ENCODE measurements around the gene L2HGDH. TPM values are rescaled to one million over a fixed set of nuclear protein-coding genes. Genes with fewer than 3 reads are reported as not detected.

The L2HGDH gene
- polyA plus RNA-seq, 3 donors: 0.11 to 0.86 (median 0.48) TPM

GRCh38 chr14:50254248-50254647 lies 57.8 kb downstream of the L2HGDH start:
- WGBS (ENCODE audit: insufficient coverage): no CpG with 5 or more reads among the region's 3 CpGs
- H2AFZ ChIP-seq (ENCODE audit: insufficient read depth, low read depth, low read length, poor library complexity, severe bottlenecking): no peak overlapping the region
- no peaks in the 10 kb centered on the region for H4K20me1 ChIP-seq (ENCODE audit: insufficient read depth, low read length)
- Mint-ChIP-seq H3K27me3 (ENCODE audit: low read depth in 3 of 3) (peaks cover 0 to 1% (median 0%) of the 10 kb centered on the region in 3 donors), H3K9me3 (peaks cover 0 to 3% (median 0%) of the 10 kb centered on the region in 7 donors), H3K4me3 (no peak overlapping the region), H3K4me1 (no peaks in the 10 kb centered on the region), H3K27ac (no peak overlapping the region), H3K36me3 (peaks cover 7 to 13% of the 10 kb centered on the region in 2 donors)
- intact Hi-C loops (cut with micrococcal nuclease): no loop called here
- H3K27me3 ChIP-seq (ENCODE audit: control insufficient read depth in 2 of 2, insufficient read depth in 2 of 2, low read length in 2 of 2): no peaks in the 10 kb centered on the region
- TF ChIP-seq CTCF (IDR thresholded peaks at IDR 0.05): no peak
- no peaks in the 10 kb centered on the region for H3K36me3 ChIP-seq (replicated peaks in 1 of 2; ENCODE audit: control insufficient read depth in 1 of 2, insufficient read depth in 2 of 2, low read length in 2 of 2)
- no peak overlapping the region for H3K27ac ChIP-seq (ENCODE audit: low read depth in 1 of 2, low read length in 2 of 2)
- H3K79me2 ChIP-seq (ENCODE audit: insufficient read depth, low read length): no peaks in the 10 kb centered on the region
- H3K4me3 ChIP-seq (replicated peaks in 1 of 3; ENCODE audit: low read depth in 2 of 3, low read length in 3 of 3): no peak overlapping the region
- no peak overlapping the region for H3K9ac ChIP-seq (ENCODE audit: insufficient read depth, low read length, poor library complexity, severe bottlenecking)
- no peaks in the 10 kb centered on the region for H3K4me1 ChIP-seq (ENCODE audit: control insufficient read depth in 1 of 2, insufficient read depth in 2 of 2, low read length in 2 of 2)
- DNase-seq: no peak
- H3K4me2 ChIP-seq (replicated peaks; ENCODE audit: extremely low read depth, low read length, poor library complexity, severe bottlenecking): no peak overlapping the region
- H3K9me3 ChIP-seq (replicated peaks in 1 of 2; ENCODE audit: control insufficient read depth in 1 of 2, insufficient read depth in 1 of 2, low read length in 2 of 2): no peaks in the 10 kb centered on the region

- TF ChIP-seq CTCF (IDR thresholded peaks at IDR 0.05): no peak
- H3K4me1 ChIP-seq (ENCODE audit: control insufficient read depth in 1 of 2, insufficient read depth in 2 of 2, low read length in 2 of 2): no peaks in the 10 kb centered on the region
- H3K4me3 Mint-ChIP-seq: no peak overlapping the region
- H3K4me3 ChIP-seq (replicated peaks in 1 of 3; ENCODE audit: low read depth in 2 of 3, low read length in 3 of 3): no peak overlapping the region
- H3K27ac Mint-ChIP-seq: no peak overlapping the region
- no peaks in the 10 kb centered on the region for H3K79me2 ChIP-seq (ENCODE audit: insufficient read depth, low read length)
- intact Hi-C loops (cut with micrococcal nuclease): no loop called here
- no peaks in the 10 kb centered on the region for H3K9me3 ChIP-seq (replicated peaks in 1 of 2; ENCODE audit: control insufficient read depth in 1 of 2, insufficient read depth in 1 of 2, low read length in 2 of 2)
- DNase-seq: no peak
- H3K9me3 Mint-ChIP-seq: peaks cover 0 to 3% (median 0%) of the 10 kb centered on the region in 7 donors
- no peaks in the 10 kb centered on the region for H3K4me1 Mint-ChIP-seq
- H3K27ac ChIP-seq (ENCODE audit: low read depth in 1 of 2, low read length in 2 of 2): no peak overlapping the region
- H3K9ac ChIP-seq (ENCODE audit: insufficient read depth, low read length, poor library complexity, severe bottlenecking): no peak overlapping the region
- peaks cover 10 to 15% of the 10 kb centered on the region in 2 donors for H3K36me3 Mint-ChIP-seq
- WGBS (ENCODE audit: insufficient coverage): 79% methylated on average over 3 of the region's 7 CpGs
- no peaks in the 10 kb centered on the region for H3K27me3 Mint-ChIP-seq (ENCODE audit: low read depth in 3 of 3)
- H2AFZ ChIP-seq (ENCODE audit: insufficient read depth, low read depth, low read length, poor library complexity, severe bottlenecking): no peak overlapping the region
- H3K36me3 ChIP-seq (replicated peaks in 1 of 2; ENCODE audit: control insufficient read depth in 1 of 2, insufficient read depth in 2 of 2, low read length in 2 of 2): no peaks in the 10 kb centered on the region
- H3K4me2 ChIP-seq (replicated peaks; ENCODE audit: extremely low read depth, low read length, poor library complexity, severe bottlenecking): no peak overlapping the region
- no peaks in the 10 kb centered on the region for H3K27me3 ChIP-seq (ENCODE audit: control insufficient read depth in 2 of 2, insufficient read depth in 2 of 2, low read length in 2 of 2)
- H4K20me1 ChIP-seq (ENCODE audit: insufficient read depth, low read length): no peaks in the 10 kb centered on the region
Measured at GRCh38 chr14:50249136-50249775, 62.8 kb downstream of the L2HGDH start.
